Activated gamma-delta T cell treated with anti-CD3 and anti-CD28 coated beads, Interleukin-2, amount 50 U/mL, for 16 hours (primary cell): ENCODE data around the gene ZBTB24.

Experiments
- DNase-seq: peaks from one replicate; pipeline ENCODE4 v3.0.0-alpha.2; 2020; ENCODE audit warnings: low read depth

Gene ZBTB24

DNA sequence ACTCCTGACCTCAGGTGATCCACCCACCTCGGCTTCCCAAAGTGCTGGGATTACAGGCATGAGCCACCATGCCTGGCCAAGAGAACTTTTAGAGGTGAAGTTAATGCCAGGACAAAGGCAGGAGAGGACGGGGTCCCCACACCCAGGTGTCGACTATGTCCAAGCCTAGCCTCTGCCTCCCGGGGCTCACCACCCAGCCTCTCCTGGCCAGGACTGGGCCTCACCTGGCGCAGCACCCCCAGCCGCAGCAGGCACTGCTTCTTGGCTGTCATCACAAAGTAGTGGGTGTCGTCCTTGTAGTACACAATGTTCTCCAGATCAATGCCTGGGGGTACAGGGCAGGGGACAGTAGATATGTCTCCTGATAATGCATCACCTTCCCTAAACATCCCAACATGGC lies 31.6 kb downstream of the ZBTB24 start:
- DNase-seq: no peak

DNA sequence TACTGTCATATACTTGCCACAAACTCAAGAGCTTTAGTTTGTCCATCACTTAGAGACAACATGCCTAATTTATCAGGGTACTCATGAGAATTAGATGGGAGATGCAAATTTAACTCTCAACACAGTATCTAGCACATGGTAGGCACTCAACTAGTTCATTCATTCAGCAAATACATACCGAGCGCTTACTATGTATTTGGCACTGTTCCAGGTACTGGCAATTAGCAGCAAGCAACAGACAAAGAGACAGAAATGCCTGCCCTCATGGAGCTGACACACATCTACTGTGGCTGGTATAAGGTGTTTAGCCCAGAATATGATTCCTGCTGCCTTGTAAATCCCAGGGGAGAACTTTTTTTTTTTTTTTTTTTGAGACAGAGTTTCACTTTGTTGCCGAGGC lies 32.2 kb downstream of the ZBTB24 start:
- DNase-seq: no peak

- no peak for DNase-seq
Measured at GRCh38 chr6:109449795-109450673, 33.0 kb downstream of the ZBTB24 start.

DNA sequence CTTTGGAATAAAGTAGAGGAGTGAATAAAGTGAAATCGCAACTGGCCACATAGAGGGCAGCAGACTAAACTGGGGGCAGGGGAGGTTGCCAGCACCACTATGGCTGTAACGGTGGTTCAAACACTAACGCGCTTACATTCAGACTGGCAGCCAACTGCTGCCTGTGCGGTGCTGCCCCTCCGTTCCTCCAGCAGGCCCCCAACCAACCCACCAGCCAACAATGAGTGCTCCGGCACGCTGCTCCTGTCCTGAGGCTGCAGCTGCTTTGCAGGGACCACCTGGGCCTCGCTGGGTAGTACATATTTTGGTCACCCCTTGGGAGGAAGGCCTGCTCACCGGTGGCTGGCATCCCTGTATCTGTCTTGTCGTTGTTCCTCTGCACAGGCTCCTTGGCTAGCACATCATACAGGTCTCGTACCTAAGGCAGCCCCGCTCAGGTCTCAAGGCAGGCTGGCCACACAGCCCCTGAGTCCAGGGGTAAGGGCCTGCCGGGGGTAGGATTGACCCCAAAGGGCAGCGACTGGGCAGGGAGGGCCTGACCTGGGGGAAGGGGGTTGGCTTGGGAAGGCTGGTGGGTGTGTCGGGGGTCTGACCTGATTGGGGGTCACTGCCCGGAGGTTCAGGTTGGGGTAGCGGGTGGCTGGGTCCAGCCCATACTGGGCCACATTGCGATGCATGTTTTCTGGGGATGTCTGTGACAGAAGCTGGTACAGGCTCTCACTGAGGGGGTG lies 33.8 kb downstream of the ZBTB24 start:
- no peak for DNase-seq

- DNase-seq: no peak
Measured at GRCh38 chr6:109448615-109449014, 34.4 kb downstream of the ZBTB24 start.

- no peak for DNase-seq
Measured at GRCh38 chr6:109447878-109448555, 35.0 kb downstream of the ZBTB24 start.

- no peak for DNase-seq
Measured at GRCh38 chr6:109447087-109447486, 35.9 kb downstream of the ZBTB24 start.

DNA sequence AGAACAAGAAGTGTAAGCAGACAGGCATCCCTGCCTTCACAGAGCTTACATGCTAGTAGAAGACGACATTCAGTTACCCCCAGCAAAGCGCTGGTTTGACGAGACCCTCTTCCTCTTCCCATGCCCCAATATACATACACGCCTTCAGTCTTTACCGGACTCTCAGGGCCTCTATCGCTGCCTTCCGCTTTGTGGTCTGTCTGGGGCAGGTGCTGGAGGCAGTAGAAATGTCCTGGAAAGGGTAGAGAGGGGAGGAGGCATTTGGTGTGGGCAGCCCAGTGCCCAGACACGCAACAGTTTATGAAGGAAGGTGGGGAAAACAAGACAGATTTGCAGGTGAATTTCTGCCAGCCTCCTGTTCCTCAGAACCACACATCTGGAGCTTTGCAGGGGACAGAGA lies 36.5 kb downstream of the ZBTB24 start:
- DNase-seq: no peak

DNA sequence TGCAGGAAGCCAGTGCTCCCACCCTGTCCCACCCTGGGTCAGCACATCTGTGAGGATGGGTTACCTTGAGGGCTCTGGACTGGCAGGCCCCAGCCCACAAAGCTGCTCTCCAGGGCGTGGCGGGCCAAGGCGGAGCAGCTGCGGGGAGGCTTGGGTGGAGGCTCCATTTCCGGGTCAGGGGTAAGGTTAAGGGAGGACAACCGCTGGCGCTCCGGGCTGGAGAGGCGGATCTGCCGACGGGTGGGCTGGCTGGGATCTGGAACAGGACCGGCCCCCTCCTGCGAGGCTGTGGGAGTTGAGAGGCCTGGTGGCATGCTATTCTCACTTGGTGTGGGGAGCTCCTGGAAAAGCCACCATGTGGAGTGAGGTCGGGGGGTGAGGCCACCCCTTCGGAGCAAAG lies 36.9 kb downstream of the ZBTB24 start:
- no peak for DNase-seq

- no peak for DNase-seq
Measured at GRCh38 chr6:109445382-109445781, 37.6 kb downstream of the ZBTB24 start.

DNA sequence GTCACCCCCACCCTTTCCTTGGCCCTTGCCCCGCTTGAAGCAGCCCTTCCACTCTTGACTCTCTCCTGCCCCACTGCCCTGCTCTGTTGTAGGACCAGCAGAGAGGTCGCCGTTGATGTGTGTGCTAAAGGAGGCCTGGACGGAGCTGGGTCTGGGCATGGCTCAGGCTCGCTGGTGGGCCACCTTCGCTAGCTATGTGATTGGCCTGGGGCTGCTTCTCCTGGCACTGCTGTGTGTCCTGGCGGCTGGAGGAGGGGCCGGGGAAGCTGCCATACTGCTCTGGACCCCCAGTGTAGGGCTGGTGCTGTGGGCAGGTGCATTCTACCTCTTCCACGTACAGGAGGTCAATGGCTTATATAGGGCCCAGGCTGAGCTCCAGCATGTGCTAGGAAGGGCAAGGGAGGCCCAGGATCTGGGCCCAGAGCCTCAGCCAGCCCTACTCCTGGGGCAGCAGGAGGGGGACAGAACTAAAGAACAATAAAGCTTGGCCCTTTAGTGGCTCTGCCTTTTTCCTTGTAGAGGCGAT lies 39.5 kb downstream of the ZBTB24 start:
- no peak for DNase-seq

- no peak for DNase-seq
Measured at GRCh38 chr6:109442393-109442924, 40.6 kb downstream of the ZBTB24 start.

GRCh38 chr6:109441069-109441816 lies 41.8 kb downstream of the ZBTB24 start:
- DNase-seq: no peak

DNA sequence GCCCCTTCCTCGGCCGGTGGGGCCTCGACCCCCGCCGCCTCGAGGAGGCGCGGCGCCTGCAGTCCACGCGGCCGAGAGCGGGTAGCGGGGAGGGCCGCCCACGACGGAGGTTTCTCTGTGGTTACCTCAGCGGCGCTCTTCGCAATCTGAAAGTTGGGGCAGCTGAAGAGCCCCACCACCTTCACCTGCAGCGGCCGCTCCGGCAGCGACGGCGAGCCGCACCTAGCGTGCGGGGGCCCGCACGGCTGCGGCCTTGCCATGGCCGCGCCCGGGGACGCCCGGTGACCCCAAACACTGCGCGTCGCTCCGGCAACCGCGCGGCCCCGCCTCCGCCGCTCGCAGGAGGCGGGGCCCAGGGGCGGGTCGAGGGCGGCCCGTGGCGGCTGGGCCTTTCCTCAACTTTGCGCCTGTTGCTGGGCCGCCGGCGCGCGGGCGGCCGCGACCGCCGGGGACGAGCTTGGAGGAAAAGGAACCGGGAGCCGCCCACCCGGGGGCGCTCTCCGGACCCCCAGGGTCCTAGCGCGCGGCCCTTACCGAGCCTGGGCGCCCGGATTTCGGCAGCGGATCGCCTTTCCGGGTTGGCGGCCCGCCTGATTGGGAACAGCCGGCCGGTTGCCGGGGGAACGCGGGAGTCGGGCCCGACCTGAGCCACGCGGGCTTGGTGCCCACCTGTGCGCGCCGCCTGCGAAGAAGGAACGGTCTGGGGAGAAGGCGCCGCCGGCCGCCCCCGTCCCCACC lies 42.5 kb downstream of the ZBTB24 start, which contains the start of the genes PPIL6 and SMPD2:
Gene PPIL6 (minus strand): TSS at position 298 of the 738 bp plus-strand sequence. CDS start 38 bp downstream, at position 260.
Gene SMPD2 (plus strand): TSS at position 394 of the 738 bp plus-strand sequence. CDS start 398 bp downstream, outside the sequence.
- DNase-seq: peak; percentile 66

GRCh38 chr6:109436041-109436440 lies 47.0 kb downstream of the ZBTB24 start:
- no peak for DNase-seq

GRCh38 chr6:109434456-109434855 lies 48.6 kb downstream of the ZBTB24 start:
- DNase-seq: no peak

DNA sequence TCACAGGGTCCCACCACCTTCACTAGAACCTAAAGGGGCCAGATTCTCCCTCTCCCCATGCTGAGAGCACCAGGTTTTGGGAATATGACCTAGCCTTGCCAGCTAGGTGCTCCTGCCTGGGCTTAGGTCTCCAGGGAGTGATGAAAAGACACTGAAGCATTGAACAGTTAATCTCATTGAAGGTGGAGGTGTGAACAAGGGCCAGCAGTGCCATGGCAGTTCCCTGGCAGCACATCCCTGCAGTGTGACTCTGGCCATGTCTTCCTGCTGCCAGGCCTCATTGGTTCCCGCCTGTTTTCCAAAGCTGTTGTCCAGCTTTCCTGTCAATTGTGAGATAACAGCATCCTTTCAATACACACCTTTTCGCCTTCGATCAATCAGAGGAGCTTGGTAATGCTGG lies 53.5 kb downstream of the ZBTB24 start:
- no peak for DNase-seq

DNA sequence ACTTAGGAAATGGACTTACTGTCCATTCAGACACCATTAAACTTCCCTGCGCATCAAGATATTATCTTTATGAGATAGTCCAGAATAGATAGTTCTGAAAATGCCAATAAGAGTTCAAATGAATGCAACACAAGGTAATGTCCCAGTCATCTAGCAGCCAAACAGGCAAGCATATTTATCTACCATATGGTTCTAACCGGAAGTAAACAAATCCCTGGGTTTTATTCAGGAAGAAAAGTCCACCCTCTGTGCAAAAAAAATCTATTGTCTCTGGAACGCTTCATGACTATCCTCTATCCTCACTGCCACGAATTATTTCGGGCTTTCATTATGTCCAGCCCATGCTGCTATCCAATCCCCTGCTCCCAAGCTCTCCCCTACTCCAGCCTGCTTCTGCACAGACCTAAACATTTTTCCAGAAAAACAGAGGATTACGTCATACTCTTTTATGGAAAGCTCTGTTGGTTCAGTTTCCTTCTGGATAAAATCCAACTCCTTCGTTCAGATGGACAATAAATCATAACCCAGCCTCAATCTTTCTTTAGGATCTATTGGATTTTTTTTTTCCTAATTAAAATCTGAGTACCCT lies 54.0 kb downstream of the ZBTB24 start:
- DNase-seq: no peak

DNA sequence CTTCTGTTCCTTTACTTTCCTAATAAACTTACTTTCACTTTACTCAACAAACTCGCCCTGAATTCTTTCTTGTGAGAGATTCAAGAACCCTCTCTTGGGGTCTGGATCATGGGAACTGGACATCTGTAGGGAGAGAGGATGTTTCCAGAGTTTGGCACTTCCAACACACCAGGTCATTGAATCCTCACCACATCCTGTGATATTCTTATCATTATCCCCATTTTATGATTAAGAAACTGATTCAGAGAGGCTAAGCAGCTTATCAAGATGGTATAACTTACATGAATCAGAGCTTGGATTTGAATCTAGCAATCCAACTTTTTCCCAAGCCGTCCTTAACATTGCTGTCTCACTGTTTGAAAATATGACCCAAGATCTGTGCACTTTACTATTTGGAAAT lies 58.1 kb downstream of the ZBTB24 start:
- no peak for DNase-seq

DNA sequence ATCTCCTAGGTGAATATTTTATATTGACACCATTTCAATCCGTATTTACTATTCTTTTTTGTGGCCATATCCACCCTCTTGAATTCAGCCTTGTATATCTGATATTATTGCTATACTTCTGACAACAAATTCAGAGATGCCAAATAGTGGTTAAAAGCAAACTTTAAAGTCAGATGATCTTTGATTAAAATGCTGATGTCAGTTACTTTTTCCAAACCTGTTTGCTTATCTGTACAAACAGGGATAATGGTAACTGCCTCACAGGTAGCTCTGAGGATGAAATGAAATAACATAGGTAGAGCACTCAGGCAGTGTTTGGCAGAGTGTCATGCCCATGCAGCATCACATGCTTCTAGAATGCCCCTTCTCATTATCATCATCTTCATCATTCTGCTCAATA lies 61.8 kb downstream of the ZBTB24 start:
- DNase-seq: no peak
